Liver (tissue), 9 donors: ENCODE measurements around the gene SNAP25. TPM values are rescaled to one million over a fixed set of nuclear protein-coding genes. Genes with fewer than 3 reads are reported as not detected.

Source experiments
- DNase-seq: peaks from one replicate; pipeline ENCODE4 v3.0.0-alpha.2; 2017; ENCODE audit warnings: low spot score
- H3K27ac ChIP-seq, 2 donors: one replicate each; pipeline ENCODE4 v1.7.0; 2013; ENCODE audit warnings: inconsistent platforms in 2 of 2, low read length in 2 of 2, control low read depth in 1 of 2, low read depth in 1 of 2, mild to moderate bottlenecking in 1 of 2
- H3K27me3 ChIP-seq, 4 donors: one replicate each; pipeline versions ENCODE4 v1.6.1 to v1.7.0; 2013; ENCODE audit warnings: low read length in 3 of 4, inconsistent platforms in 1 of 4, mild to moderate bottlenecking in 1 of 4, moderate library complexity in 1 of 4; ENCODE audit not compliant: control insufficient read depth in 4 of 4, insufficient read depth in 4 of 4
- H3K36me3 ChIP-seq, 4 donors: one replicate each; pipeline versions ENCODE4 v1.6.1 to v1.7.0; 2013; ENCODE audit warnings: low read length in 3 of 4, mild to moderate bottlenecking in 3 of 4, low read depth in 1 of 4, moderate library complexity in 1 of 4; ENCODE audit not compliant: control insufficient read depth in 4 of 4, insufficient read depth in 3 of 4
- H3K4me1 ChIP-seq, 4 donors: one replicate each; pipeline versions ENCODE4 v1.6.1 to v1.7.0; 2013; ENCODE audit warnings: low read length in 3 of 4, mild to moderate bottlenecking in 3 of 4, moderate library complexity in 1 of 4; ENCODE audit not compliant: control insufficient read depth in 4 of 4, insufficient read depth in 4 of 4
- H3K4me3 ChIP-seq, 3 donors: one replicate each; pipeline versions ENCODE4 v1.6.1 to v1.7.0; 2013; ENCODE audit warnings: low read length in 3 of 3, control low read depth in 1 of 3, low read depth in 1 of 3, mild to moderate bottlenecking in 1 of 3
- H3K9ac ChIP-seq, 2 donors: one replicate each; pipeline ENCODE4 v1.7.0; 2013; ENCODE audit warnings: low read length in 2 of 2, mild to moderate bottlenecking in 2 of 2, moderate library complexity in 2 of 2, control low read depth in 1 of 2, low read depth in 1 of 2
- H3K9me3 ChIP-seq, 4 donors: one replicate each; pipeline versions ENCODE4 v1.6.1 to v1.7.0; 2013; ENCODE audit warnings: low read length in 3 of 4; ENCODE audit not compliant: control insufficient read depth in 4 of 4
- EGR1 ChIP-seq, 2 donors: IDR thresholded peaks; 2 replicates each; pipeline ENCODE4 v1.6.1; 2016 to 2018; ENCODE audit warnings: antibody characterized with exemption in 2 of 2, low read depth in 2 of 2
- FOXA1 ChIP-seq: IDR thresholded peaks from 2 replicates; pipeline ENCODE4 v1.6.1; 2016; ENCODE audit warnings: antibody characterized with exemption
- FOXA2 ChIP-seq: IDR thresholded peaks from 2 replicates; pipeline ENCODE4 v1.6.1; 2016; ENCODE audit warnings: antibody characterized with exemption
- GABPA ChIP-seq, 2 donors: IDR thresholded peaks in 1 of 2; conservative IDR thresholded peaks in 1 of 2; 2 replicates each; pipeline ENCODE4 v1.6.1; 2016; ENCODE audit warnings: antibody characterized with exemption in 2 of 2, mild to moderate bottlenecking in 1 of 2, moderate library complexity in 1 of 2
- HNF4A ChIP-seq, 2 donors: conservative IDR thresholded peaks; 2 replicates each; pipeline ENCODE4 v1.6.1; 2016; ENCODE audit warnings: antibody characterized with exemption in 2 of 2, mild to moderate bottlenecking in 2 of 2
- HNF4G ChIP-seq: IDR thresholded peaks from 2 replicates; pipeline ENCODE4 v1.6.1; 2016; ENCODE audit warnings: antibody characterized with exemption
- JUND ChIP-seq, 2 donors: IDR thresholded peaks; 2 replicates each; pipeline ENCODE4 v1.6.1; 2016; ENCODE audit warnings: antibody characterized with exemption in 2 of 2
- NR2F2 ChIP-seq: IDR thresholded peaks from 2 replicates; pipeline ENCODE4 v1.6.1; 2016; ENCODE audit warnings: antibody characterized with exemption
- RAD21 ChIP-seq, 2 donors: IDR thresholded peaks; 2 replicates each; pipeline ENCODE4 v1.6.1; 2016; ENCODE audit warnings: antibody characterized with exemption in 2 of 2, mild to moderate bottlenecking in 2 of 2
- RXRA ChIP-seq, 2 donors: IDR thresholded peaks; 2 replicates each; pipeline ENCODE4 v1.6.1; 2017 to 2018; ENCODE audit warnings: antibody characterized with exemption in 2 of 2, mild to moderate bottlenecking in 1 of 2
- SP1 ChIP-seq: IDR thresholded peaks from 2 replicates; pipeline ENCODE4 v1.6.1; 2018; ENCODE audit warnings: antibody characterized with exemption, mild to moderate bottlenecking
- TAF1 ChIP-seq: conservative IDR thresholded peaks from 2 replicates; pipeline ENCODE4 v1.6.1; 2016; ENCODE audit warnings: antibody characterized with exemption, mild to moderate bottlenecking
- YY1 ChIP-seq: IDR thresholded peaks from 2 replicates; pipeline ENCODE4 v1.6.1; 2016; ENCODE audit warnings: antibody characterized with exemption, mild to moderate bottlenecking
- WGBS: extraction: QIAGEN DNeasy Blood & Tissue Kit; methylation state at CpG from one replicate; pipeline ENCODE4 v1.1.7; 2013; 5-methylcytosine and 5-hydroxymethylcytosine counted together
- polyA plus RNA-seq, 2 donors: library from polyadenylated mRNA; stranded (reverse) in 1 of 2; unstranded in 1 of 2; fragments of 200-250 nt in 1 of 2; fragments of >200 nt in 1 of 2; fragmentation: Nextera tagmentation in 1 of 2; extraction: Ambion mirVana in 1 of 2; gene quantifications; one replicate each; pipeline versions ENCODE4 v1.2.1 to v1.2.3, GENCODE V29; 2013 to 2015
- total RNA-seq, 2 donors: library from RNA; depleted of rRNA; stranded (reverse); fragments of >200 nt; gene quantifications; one replicate each; pipeline ENCODE4 v1.2.3, GENCODE V29; 2014
- TF ChIP-seq, protein P1 (sequence below): IDR thresholded peaks from 2 replicates; pipeline ENCODE4 v1.6.1; 2016; ENCODE audit warnings: antibody characterized with exemption
- TF ChIP-seq, protein P2 (sequence below): fragments of 150-350 bp; IDR thresholded peaks from 2 replicates; pipeline ENCODE4 v1.5.1; 2017; ENCODE audit warnings: improper control_type of control experiment, low read depth, low read length; ENCODE audit not compliant: missing input control
- TF ChIP-seq, protein P3 (sequence below): IDR thresholded peaks from 2 replicates; pipeline ENCODE4 v1.6.1; 2016; ENCODE audit warnings: antibody characterized with exemption
- TF ChIP-seq, protein P4 (sequence below): IDR thresholded peaks from 2 replicates; pipeline ENCODE4 v1.6.1; 2016; ENCODE audit warnings: antibody characterized with exemption, mild to moderate bottlenecking
- TF ChIP-seq, protein P5 (sequence below): IDR thresholded peaks from 2 replicates; pipeline ENCODE4 v1.6.1; 2016; ENCODE audit warnings: antibody characterized with exemption
- donor health status: healthy.
- donor health status: healthy.
- donor health status: healthy.
- donor health status: healthy.
- donor health status: healthy.

SNAP25 gene
- total and polyA plus RNA-seq, 4 donors, result 0.32 to 2.7 (median 0.56) TPM

DNA sequence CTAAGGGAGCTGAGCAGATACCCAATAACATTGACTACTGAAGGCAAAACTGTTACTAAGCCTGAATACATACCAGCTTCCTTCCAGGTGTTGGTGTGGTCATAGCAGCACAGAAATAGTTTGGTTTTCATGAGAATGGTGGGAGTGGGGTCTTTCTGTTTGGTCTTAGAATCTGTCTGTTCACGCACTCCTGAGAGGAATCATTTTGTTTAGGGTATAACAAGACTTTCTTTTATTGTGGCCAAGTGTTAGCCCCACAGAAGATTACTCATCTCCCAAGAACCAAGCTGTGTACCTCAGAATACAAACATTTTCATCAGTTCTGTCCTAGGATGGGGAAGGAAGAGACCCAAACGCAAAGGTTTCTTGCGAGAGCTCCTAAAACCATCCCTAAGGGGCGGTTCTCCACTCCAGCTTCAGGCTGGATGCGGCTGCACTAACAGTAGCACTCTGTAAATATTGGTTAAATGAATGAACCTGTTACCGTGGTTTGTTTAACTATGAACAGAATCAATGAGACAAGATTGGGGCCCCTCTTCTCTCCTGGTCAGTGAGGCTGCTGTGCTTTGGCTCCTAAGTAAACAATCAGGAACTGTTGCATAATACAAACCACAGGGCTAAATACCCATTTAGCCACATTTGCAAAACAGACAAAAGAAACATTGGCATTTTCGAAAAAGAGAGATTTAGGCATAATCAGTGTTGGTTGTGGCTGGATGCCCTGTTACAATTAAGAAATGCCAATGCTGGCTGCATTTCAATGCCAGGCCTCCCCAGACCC, 44.9 kb downstream of the SNAP25 start:
- DNase-seq, result no peak
- no peaks in the 10 kb centered on the region for H3K9me3 ChIP-seq
- no peak overlapping the region for H3K4me3 ChIP-seq
- H3K4me1 ChIP-seq, result peaks cover 2 to 21% (median 11%) of the 10 kb centered on the region in 4 donors
- WGBS, result 35% methylated on average over 7 of the region's 7 CpGs
- no peaks in the 10 kb centered on the region for H3K27me3 ChIP-seq
- no peaks in the 10 kb centered on the region for H3K36me3 ChIP-seq
- no peak overlapping the region for H3K27ac ChIP-seq
- TF ChIP-seq FOXA2 (peak; percentile 89), NR2F2 (no peak), RAD21 (IDR thresholded peaks at IDR 0.05) (peak; percentile 53 to 58), SP1 (peak; percentile 42), FOXA1 (peak; percentile 87), JUND (IDR thresholded peaks at IDR 0.05) (peak; percentile 18 to 44), YY1 (peak; percentile 65), EGR1 (IDR thresholded peaks at IDR 0.05; ENCODE audit: low read depth in 2 of 2) (peak in 1 of 2 donors; percentile 43), HNF4A (conservative IDR thresholded peaks at IDR 0.05) (peak; percentile 52 to 72), HNF4G (no peak), RXRA (IDR thresholded peaks at IDR 0.05) (peak; percentile 15 to 70), GABPA (IDR thresholded peaks at IDR 0.05 in 1 of 2, conservative IDR thresholded peaks at IDR 0.05 in 1 of 2) (no peak), TAF1 (no peak)
- TF ChIP-seq, protein P1, sequence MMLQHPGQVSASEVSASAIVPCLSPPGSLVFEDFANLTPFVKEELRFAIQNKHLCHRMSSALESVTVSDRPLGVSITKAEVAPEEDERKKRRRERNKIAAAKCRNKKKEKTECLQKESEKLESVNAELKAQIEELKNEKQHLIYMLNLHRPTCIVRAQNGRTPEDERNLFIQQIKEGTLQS, result peak; percentile 15
- TF ChIP-seq, protein P2, sequence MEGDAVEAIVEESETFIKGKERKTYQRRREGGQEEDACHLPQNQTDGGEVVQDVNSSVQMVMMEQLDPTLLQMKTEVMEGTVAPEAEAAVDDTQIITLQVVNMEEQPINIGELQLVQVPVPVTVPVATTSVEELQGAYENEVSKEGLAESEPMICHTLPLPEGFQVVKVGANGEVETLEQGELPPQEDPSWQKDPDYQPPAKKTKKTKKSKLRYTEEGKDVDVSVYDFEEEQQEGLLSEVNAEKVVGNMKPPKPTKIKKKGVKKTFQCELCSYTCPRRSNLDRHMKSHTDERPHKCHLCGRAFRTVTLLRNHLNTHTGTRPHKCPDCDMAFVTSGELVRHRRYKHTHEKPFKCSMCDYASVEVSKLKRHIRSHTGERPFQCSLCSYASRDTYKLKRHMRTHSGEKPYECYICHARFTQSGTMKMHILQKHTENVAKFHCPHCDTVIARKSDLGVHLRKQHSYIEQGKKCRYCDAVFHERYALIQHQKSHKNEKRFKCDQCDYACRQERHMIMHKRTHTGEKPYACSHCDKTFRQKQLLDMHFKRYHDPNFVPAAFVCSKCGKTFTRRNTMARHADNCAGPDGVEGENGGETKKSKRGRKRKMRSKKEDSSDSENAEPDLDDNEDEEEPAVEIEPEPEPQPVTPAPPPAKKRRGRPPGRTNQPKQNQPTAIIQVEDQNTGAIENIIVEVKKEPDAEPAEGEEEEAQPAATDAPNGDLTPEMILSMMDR, result no peak
- TF ChIP-seq, protein P3, sequence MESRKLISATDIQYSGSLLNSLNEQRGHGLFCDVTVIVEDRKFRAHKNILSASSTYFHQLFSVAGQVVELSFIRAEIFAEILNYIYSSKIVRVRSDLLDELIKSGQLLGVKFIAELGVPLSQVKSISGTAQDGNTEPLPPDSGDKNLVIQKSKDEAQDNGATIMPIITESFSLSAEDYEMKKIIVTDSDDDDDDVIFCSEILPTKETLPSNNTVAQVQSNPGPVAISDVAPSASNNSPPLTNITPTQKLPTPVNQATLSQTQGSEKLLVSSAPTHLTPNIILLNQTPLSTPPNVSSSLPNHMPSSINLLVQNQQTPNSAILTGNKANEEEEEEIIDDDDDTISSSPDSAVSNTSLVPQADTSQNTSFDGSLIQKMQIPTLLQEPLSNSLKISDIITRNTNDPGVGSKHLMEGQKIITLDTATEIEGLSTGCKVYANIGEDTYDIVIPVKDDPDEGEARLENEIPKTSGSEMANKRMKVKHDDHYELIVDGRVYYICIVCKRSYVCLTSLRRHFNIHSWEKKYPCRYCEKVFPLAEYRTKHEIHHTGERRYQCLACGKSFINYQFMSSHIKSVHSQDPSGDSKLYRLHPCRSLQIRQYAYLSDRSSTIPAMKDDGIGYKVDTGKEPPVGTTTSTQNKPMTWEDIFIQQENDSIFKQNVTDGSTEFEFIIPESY, result peak; percentile 28
- TF ChIP-seq, protein P4, sequence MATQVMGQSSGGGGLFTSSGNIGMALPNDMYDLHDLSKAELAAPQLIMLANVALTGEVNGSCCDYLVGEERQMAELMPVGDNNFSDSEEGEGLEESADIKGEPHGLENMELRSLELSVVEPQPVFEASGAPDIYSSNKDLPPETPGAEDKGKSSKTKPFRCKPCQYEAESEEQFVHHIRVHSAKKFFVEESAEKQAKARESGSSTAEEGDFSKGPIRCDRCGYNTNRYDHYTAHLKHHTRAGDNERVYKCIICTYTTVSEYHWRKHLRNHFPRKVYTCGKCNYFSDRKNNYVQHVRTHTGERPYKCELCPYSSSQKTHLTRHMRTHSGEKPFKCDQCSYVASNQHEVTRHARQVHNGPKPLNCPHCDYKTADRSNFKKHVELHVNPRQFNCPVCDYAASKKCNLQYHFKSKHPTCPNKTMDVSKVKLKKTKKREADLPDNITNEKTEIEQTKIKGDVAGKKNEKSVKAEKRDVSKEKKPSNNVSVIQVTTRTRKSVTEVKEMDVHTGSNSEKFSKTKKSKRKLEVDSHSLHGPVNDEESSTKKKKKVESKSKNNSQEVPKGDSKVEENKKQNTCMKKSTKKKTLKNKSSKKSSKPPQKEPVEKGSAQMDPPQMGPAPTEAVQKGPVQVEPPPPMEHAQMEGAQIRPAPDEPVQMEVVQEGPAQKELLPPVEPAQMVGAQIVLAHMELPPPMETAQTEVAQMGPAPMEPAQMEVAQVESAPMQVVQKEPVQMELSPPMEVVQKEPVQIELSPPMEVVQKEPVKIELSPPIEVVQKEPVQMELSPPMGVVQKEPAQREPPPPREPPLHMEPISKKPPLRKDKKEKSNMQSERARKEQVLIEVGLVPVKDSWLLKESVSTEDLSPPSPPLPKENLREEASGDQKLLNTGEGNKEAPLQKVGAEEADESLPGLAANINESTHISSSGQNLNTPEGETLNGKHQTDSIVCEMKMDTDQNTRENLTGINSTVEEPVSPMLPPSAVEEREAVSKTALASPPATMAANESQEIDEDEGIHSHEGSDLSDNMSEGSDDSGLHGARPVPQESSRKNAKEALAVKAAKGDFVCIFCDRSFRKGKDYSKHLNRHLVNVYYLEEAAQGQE, result peak; percentile 75
- TF ChIP-seq, protein P5, sequence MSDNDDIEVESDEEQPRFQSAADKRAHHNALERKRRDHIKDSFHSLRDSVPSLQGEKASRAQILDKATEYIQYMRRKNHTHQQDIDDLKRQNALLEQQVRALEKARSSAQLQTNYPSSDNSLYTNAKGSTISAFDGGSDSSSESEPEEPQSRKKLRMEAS, result peak; percentile 82
- no peak overlapping the region for H3K9ac ChIP-seq
